Tibial artery (tissue), 4 donors: Measurements from ENCODE around the gene UST.

Source experiments
- DNase-seq, 2 donors: peaks; one replicate each; pipeline ENCODE4 v3.0.0-alpha.2; 2019
- H3K27ac ChIP-seq, 2 donors: fragments of 200-600 bp; sonication (generic) in 1 of 2; 1 replicate in 1 of 2; 2 replicates in 1 of 2; pipeline ENCODE4 v1.5.1; 2018 to 2019; ENCODE audit warnings: mild to moderate bottlenecking in 1 of 2
- H3K27me3 ChIP-seq, 2 donors: fragments of 200-600 bp; sonication (generic) in 1 of 2; one replicate each; pipeline versions ENCODE4 v1.5.1 to v1.6.0; 2016 to 2019
- H3K36me3 ChIP-seq, 3 donors: fragments of 200-600 bp; sonication (generic) in 2 of 3; one replicate each; pipeline ENCODE4 v1.5.1; 2016 to 2019; ENCODE audit warnings: mild to moderate bottlenecking in 2 of 3
- H3K4me1 ChIP-seq, 4 donors: fragments of 200-600 bp; sonication (generic) in 2 of 4; 1 replicate in 3 of 4; 2 replicates in 1 of 4; pipeline ENCODE4 v1.5.1; 2016 to 2019
- H3K4me3 ChIP-seq, 2 donors: fragments of 200-600 bp; sonication (generic) in 1 of 2; 1 replicate in 1 of 2; 2 replicates in 1 of 2; pipeline ENCODE4 v1.5.1; 2018 to 2019; ENCODE audit warnings: mild to moderate bottlenecking in 2 of 2
- H3K9me3 ChIP-seq, 3 donors: fragments of 200-600 bp; sonication (generic) in 1 of 3; one replicate each; pipeline ENCODE4 v1.5.1; 2016 to 2019
- intact Hi-C: fragments of 100-400 bp; cut with DNase I; formaldehyde crosslinking; loops from one replicate; pipeline ENCODE4 v1.15.0; 2023; ENCODE audit warnings: low total_unique reads
- TF ChIP-seq, protein P1 (sequence below), 2 experiments: fragments of 200-600 bp in 1 of 2; fragments of 450-650 bp in 1 of 2; IDR thresholded peaks; one replicate each; pipeline ENCODE4 v1.5.1; 2017 to 2019; ENCODE audit warnings: antibody characterized with exemption in 2 of 2, mild to moderate bottlenecking in 1 of 2, moderate library complexity in 1 of 2

Gene UST

DNA sequence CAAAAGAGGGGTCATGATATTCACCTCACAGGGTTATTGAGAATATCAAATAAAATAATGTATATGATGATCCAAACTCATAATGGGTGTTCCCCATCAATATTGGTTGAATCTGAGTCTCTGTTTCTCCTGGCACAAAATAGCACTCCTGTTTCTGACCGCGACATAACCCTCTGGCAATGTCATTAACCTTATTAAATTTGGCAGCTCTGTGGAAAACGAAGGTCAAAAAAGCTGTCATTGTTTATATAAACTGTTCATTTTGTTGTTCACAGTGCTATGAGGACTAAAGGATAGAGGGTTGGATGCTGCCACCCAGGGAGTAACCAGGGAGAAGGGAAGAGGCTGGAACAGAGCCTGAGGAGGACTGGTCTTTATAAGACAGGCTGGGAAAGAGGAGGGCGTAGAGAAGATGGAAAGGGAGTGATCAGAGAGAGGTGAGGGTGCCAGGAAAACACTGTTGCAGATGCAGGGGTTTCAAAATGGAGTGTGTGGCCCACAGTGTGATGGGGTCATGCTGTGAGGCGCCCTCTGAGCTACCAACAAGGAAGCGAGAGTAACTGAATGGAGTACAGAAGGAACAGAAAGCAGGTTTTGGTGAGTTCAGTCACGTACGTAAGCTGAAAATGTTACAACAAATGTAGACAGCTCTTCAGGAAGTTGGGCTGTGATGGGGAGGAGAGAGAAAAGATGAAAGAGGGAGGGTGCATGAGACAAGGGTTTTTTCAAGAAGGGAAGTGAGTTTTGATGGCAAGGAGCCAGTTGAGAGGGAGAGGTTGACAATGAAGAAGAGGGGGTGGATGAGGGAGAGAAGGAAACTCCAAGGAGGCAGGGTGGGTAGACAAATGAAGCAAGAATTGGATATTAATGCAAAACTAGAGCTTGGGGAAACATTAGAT is 319.1 kb downstream of the UST start:
- Histone ChIP-seq H3K4me3 (no peak overlapping the region), H3K36me3 (no peaks in the 10 kb centered on the region), H3K27ac (no peak overlapping the region), H3K4me1 (peaks cover 0 to 29% (median 6%) of the 10 kb centered on the region in 4 donors), H3K9me3 (no peaks in the 10 kb centered on the region), H3K27me3 (no peaks in the 10 kb centered on the region)
- DNase-seq = no peak
- TF ChIP-seq, protein P1, sequence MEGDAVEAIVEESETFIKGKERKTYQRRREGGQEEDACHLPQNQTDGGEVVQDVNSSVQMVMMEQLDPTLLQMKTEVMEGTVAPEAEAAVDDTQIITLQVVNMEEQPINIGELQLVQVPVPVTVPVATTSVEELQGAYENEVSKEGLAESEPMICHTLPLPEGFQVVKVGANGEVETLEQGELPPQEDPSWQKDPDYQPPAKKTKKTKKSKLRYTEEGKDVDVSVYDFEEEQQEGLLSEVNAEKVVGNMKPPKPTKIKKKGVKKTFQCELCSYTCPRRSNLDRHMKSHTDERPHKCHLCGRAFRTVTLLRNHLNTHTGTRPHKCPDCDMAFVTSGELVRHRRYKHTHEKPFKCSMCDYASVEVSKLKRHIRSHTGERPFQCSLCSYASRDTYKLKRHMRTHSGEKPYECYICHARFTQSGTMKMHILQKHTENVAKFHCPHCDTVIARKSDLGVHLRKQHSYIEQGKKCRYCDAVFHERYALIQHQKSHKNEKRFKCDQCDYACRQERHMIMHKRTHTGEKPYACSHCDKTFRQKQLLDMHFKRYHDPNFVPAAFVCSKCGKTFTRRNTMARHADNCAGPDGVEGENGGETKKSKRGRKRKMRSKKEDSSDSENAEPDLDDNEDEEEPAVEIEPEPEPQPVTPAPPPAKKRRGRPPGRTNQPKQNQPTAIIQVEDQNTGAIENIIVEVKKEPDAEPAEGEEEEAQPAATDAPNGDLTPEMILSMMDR (IDR thresholded peaks at IDR 0.05) = no peak
- intact Hi-C loops = no loop called here

DNA sequence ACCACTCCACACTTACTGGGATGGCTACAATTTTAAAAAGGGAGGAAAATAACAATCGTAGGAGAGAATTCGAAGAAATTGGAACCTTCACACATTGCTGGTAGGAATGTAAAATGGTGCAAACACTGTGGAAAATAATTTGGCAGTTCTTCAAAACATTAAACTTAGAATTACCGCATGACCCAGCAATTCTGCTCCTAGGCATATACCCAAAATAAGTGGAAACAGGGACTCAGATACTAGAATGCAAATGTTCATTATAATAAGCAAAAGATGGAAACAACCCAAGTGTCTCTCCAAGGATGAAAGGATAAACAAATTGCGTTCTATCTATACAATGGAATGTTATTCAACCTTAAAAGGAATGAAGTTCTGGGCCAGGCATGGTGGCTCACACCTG is 325.2 kb downstream of the UST start:
- TF ChIP-seq, protein P1 (IDR thresholded peaks at IDR 0.05) = no peak
- intact Hi-C loops = no loop called here
- Histone ChIP-seq H3K27me3 (no peaks in the 10 kb centered on the region), H3K27ac (no peak overlapping the region), H3K4me1 (peaks cover 0 to 7% (median 0%) of the 10 kb centered on the region in 4 donors), H3K4me3 (no peak overlapping the region), H3K36me3 (no peaks in the 10 kb centered on the region), H3K9me3 (no peaks in the 10 kb centered on the region)
- DNase-seq = no peak

DNA sequence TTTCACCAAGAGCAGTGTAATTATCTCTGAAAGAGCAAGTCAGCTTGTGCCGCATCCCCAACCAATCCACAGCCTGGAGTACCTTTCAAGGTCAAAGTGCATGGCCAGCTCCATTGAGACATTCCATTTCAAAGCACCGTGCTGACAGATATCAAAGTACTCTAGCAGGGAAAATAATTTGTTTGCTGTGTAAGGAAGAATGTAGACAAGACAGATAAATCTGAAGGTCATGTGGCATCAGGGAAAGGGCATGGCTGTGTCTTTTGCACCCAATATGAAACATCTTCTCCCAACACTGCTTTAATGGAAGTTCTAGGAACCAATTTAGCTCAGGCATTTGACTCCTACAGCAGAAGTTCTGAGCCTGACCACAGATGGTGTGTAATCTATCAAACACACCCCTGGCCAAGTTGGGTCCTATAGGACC is 328.0 kb downstream of the UST start:
- Histone ChIP-seq H3K9me3 (no peaks in the 10 kb centered on the region), H3K36me3 (no peaks in the 10 kb centered on the region), H3K4me3 (no peak overlapping the region), H3K4me1 (peaks cover 0 to 16% (median 2%) of the 10 kb centered on the region in 4 donors), H3K27me3 (no peaks in the 10 kb centered on the region), H3K27ac (no peak overlapping the region)
- no peak for DNase-seq
- TF ChIP-seq, protein P1 (IDR thresholded peaks at IDR 0.05) = no peak
- intact Hi-C loops = no loop called here

DNA sequence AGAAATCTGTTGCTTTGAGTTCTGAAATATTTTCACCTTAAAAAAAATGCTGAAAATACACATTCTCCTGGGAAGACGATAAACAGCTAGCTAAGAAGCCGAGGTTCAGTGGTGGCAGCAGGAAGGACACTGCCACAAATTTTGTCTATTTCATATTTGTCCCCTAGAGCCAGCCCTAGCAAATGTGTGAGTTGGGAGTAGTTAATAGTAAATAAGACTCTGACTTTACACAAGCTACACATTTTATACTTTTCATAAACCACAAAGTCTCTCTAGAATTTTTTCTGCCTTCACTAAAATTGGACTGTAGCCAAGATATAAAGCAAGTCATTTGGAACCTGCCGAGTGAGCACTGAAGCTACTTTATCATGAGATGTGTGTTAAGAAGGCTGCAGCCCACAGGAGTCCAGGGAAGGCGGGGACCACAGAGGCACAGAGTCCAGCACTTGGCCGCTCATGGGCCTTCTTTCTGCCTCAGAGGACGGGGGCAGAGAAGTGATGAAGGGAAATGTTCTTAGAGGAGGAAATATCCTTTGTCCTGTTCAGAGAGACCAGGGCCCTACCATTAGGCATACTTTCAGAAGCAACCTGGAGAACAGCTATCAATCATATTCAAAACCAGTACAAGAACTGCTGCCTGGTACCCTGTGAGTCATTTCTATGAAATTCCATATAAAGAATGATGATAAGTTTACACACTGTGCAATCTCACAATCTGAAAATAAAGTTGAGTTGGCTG is 329.0 kb downstream of the UST start:
- DNase-seq = no peak
- H3K27me3 ChIP-seq = no peaks in the 10 kb centered on the region
- no peaks in the 10 kb centered on the region for H3K36me3 ChIP-seq
- intact Hi-C loops = no loop called here
- H3K27ac ChIP-seq = no peak overlapping the region
- no peaks in the 10 kb centered on the region for H3K9me3 ChIP-seq
- H3K4me3 ChIP-seq = no peak overlapping the region
- peaks cover 0 to 25% (median 9%) of the 10 kb centered on the region in 4 donors for H3K4me1 ChIP-seq
- TF ChIP-seq, protein P1 (IDR thresholded peaks at IDR 0.05) = no peak

DNA sequence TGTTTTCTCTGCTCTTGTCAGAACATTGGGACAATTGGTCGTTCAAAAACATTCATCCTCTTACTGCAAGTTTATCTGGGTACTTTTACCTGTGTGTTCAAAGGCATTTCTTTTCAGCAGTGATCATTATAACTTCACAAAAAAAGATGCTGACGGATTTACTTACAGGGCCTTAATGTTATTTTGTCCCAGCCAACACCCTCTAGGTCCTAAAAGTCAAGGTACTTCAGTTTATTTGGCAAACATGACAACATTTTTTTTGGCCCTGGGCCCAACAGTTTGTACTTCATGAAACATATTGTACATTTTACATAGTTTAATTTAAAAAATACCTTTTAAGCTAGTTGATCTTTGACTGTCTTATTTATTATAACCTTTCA is 329.5 kb downstream of the UST start:
- no peaks in the 10 kb centered on the region for H3K9me3 ChIP-seq
- H3K36me3 ChIP-seq = no peaks in the 10 kb centered on the region
- no peak overlapping the region for H3K27ac ChIP-seq
- TF ChIP-seq, protein P1 (IDR thresholded peaks at IDR 0.05) = no peak
- intact Hi-C loops = no loop called here
- DNase-seq = no peak
- H3K4me1 ChIP-seq = peaks cover 0 to 29% (median 10%) of the 10 kb centered on the region in 4 donors
- H3K27me3 ChIP-seq = no peaks in the 10 kb centered on the region
- no peak overlapping the region for H3K4me3 ChIP-seq
